Right lobe of liver (tissue), 4 donors: Measurements from ENCODE around the gene AKAP13.
"Not testable (repeated sequence)": the region's sequence is repeated elsewhere in the genome, so short reads cannot be mapped to it uniquely, and the experiment has no call there.

Source experiments
- POLR2A ChIP-seq: fragments of 450-650 bp; IDR thresholded peaks from one replicate; pipeline ENCODE4 v1.6.1; 2017; ENCODE audit warnings: antibody characterized with exemption, mild to moderate bottlenecking
- TF ChIP-seq, protein P1 (sequence below), 4 donors: fragments of 200-600 bp in 3 of 4; fragments of 450-650 bp in 1 of 4; IDR thresholded peaks; one replicate each; pipeline versions ENCODE4 v1.5.1 to v1.8.0; 2016 to 2022; ENCODE audit warnings: antibody characterized with exemption in 4 of 4, mild to moderate bottlenecking in 2 of 4
- donor health status: DM: no; HTN: no; CAD: no.
- donor health status: DM: no; HTN: no; CAD: no.
- donor health status: DM: no; HTN: yes; CAD: no.

DNA sequence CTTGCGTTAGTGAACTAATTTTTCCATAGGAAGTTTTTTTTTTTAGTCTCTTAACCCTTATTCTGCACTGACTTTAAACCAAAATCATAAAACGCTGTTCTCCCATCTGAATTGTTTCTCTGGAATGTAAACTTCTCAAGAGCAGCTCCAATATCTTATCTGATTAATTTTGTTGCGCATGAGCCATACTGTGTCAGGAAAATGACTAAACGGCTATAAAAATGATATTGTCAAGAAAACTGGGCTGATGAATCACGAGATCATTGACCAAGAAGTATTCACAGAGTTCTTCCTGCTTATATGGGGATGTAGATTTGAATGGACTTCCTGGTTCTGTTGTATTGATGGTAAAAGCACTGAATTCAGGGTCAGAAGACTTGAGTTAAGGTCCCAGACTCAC lies 37.0 kb upstream of the AKAP13 start:
- TF ChIP-seq, protein P1, sequence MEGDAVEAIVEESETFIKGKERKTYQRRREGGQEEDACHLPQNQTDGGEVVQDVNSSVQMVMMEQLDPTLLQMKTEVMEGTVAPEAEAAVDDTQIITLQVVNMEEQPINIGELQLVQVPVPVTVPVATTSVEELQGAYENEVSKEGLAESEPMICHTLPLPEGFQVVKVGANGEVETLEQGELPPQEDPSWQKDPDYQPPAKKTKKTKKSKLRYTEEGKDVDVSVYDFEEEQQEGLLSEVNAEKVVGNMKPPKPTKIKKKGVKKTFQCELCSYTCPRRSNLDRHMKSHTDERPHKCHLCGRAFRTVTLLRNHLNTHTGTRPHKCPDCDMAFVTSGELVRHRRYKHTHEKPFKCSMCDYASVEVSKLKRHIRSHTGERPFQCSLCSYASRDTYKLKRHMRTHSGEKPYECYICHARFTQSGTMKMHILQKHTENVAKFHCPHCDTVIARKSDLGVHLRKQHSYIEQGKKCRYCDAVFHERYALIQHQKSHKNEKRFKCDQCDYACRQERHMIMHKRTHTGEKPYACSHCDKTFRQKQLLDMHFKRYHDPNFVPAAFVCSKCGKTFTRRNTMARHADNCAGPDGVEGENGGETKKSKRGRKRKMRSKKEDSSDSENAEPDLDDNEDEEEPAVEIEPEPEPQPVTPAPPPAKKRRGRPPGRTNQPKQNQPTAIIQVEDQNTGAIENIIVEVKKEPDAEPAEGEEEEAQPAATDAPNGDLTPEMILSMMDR (IDR thresholded peaks at IDR 0.05) = not testable (repeated sequence)
- not testable (repeated sequence) for TF ChIP-seq POLR2A
